K562 (cell line): Measurements from ENCODE around the gene OR10W1. TPM values are rescaled to one million over a fixed set of nuclear protein-coding genes. Genes with fewer than 3 reads are reported as not detected.

Experiments used
- ATAC-seq: fragments of 200-7000 bp; cut with Tn5 transposase; 3 replicates; pipeline ENCODE4 v1.9.1; 2020; ENCODE audit warnings: moderate library complexity
- BruUV-seq: library from RNA; stranded (reverse); fragments of 400-500 nt; replicated peaks from 2 replicates; lab custom pipeline; 2021; lab: Mats Ljungman, UMichigan
- CTCF ChIA-PET: fragments of 300-600 bp; formaldehyde crosslinking; extraction: SDS; loops from one replicate; lab custom pipeline; 2021; ENCODE audit warnings: low intra/inter-chr PET ratio; lab: Yijun Ruan, JAX
- POLR2A ChIA-PET: fragments of 300-600, 350-650 bp; sonication (Branson Sonifier 250); formaldehyde crosslinking; extraction: SDS; loops from one replicate; lab custom pipeline; 2021; ENCODE audit warnings: antibody characterized with exemption, inconsistent platforms; lab: Yijun Ruan, JAX
- DNase-seq, 4 experiments: peaks; one replicate each; pipeline versions ENCODE4 v3.0.0 to v3.0.0-alpha.2; 2011 to 2018; ENCODE audit warnings: low spot score in 3 of 4, mixed read lengths in 3 of 4; ENCODE audit errors: extremely low read depth in 1 of 4
- FAIRE-seq: peaks from 2 replicates; lab custom pipeline; 2011; peaks lifted over from hg19 to GRCh38; lab: Jason Lieb, UNC
- H2AFZ ChIP-seq: 2 replicates; pipeline ENCODE4 v1.6.0; 2011; ENCODE audit warnings: low read depth, low read length, control low read depth, inconsistent platforms
- H3K27ac ChIP-seq: fragments of 200-600 bp; 3 replicates; pipeline ENCODE4 v1.8.0; 2011; ENCODE audit warnings: low read depth, mild to moderate bottlenecking, control low read depth, inconsistent platforms, low read length, moderate library complexity, mixed read lengths; ENCODE audit errors: extremely low read depth
- H3K27me3 ChIP-seq, 2 experiments: fragments of 300-600 bp in 1 of 2; 2 replicates in 1 of 2; 3 replicates in 1 of 2; pipeline versions ENCODE4 v1.6.0 to v1.8.0; 2011; ENCODE audit warnings: inconsistent platforms in 2 of 2, low read length in 2 of 2, mild to moderate bottlenecking in 1 of 2, mixed read lengths in 1 of 2, moderate library complexity in 1 of 2; ENCODE audit not compliant: control insufficient read depth in 2 of 2, insufficient read depth in 2 of 2
- H3K36me3 ChIP-seq: fragments of 300-600 bp; 3 replicates; pipeline ENCODE4 v1.8.0; 2011; ENCODE audit warnings: mild to moderate bottlenecking, low read length, inconsistent platforms; ENCODE audit not compliant: control insufficient read depth, insufficient read depth
- H3K4me1 ChIP-seq, 2 experiments: fragments of 200-600 bp in 1 of 2; replicated peaks in 1 of 2; 2 replicates in 1 of 2; 3 replicates in 1 of 2; pipeline versions ENCODE4 v1.5.1 to v1.8.0; 2011; ENCODE audit warnings: inconsistent platforms in 2 of 2, low read length in 2 of 2, mild to moderate bottlenecking in 1 of 2, mixed read lengths in 1 of 2, moderate library complexity in 1 of 2; ENCODE audit not compliant: control insufficient read depth in 2 of 2, insufficient read depth in 2 of 2
- H3K4me2 ChIP-seq: 2 replicates; pipeline ENCODE4 v1.6.1; 2011; ENCODE audit warnings: low read length, control low read depth, inconsistent platforms, mixed read lengths; ENCODE audit not compliant: insufficient read depth
- H3K4me3 ChIP-seq: fragments of 200-600 bp; sonication (generic), shearing (Covaris generic); 2 replicates; pipeline ENCODE4 v1.5.1; 2016; ENCODE audit warnings: control low read depth, inconsistent platforms
- H3K79me2 ChIP-seq: fragments of 200-600 bp; 3 replicates; pipeline ENCODE4 v1.8.0; 2011; ENCODE audit warnings: low read length, inconsistent platforms; ENCODE audit not compliant: control insufficient read depth, insufficient read depth
- H3K9ac ChIP-seq, 2 experiments: 2 replicates each; pipeline versions ENCODE4 v1.6.0 to v1.6.1; 2011; ENCODE audit warnings: low read depth in 2 of 2, low read length in 2 of 2, control low read depth in 1 of 2, inconsistent platforms in 1 of 2, mild to moderate bottlenecking in 1 of 2, mixed read lengths in 1 of 2; ENCODE audit not compliant: insufficient read depth in 1 of 2
- H3K9me1 ChIP-seq: one replicate; pipeline ENCODE4 v1.6.0; 2011; ENCODE audit warnings: inconsistent platforms, mild to moderate bottlenecking, low read length, moderate library complexity; ENCODE audit not compliant: control insufficient read depth, insufficient read depth
- H3K9me3 ChIP-seq: replicated peaks from 2 replicates; pipeline ENCODE4 v1.5.1; 2011; ENCODE audit warnings: low read depth, low read length, inconsistent platforms; ENCODE audit not compliant: control insufficient read depth, insufficient read depth
- H4K20me1 ChIP-seq: replicated peaks from 2 replicates; pipeline ENCODE4 v1.6.1; 2011; ENCODE audit warnings: low read length, inconsistent platforms, mixed read lengths; ENCODE audit not compliant: control insufficient read depth, insufficient read depth
- CLOCK ChIP-seq: fragments of 250-450 bp; sonication (Bioruptor Pico); IDR thresholded peaks from 2 replicates; pipeline ENCODE4 v1.4.0; 2020; ENCODE audit warnings: mild to moderate bottlenecking, moderate library complexity, borderline replicate concordance
- HMG20A ChIP-seq: fragments of 450-650 bp; formaldehyde crosslinking; conservative IDR thresholded peaks from 2 replicates; pipeline ENCODE4 v1.4.0; 2020; ENCODE audit warnings: mild to moderate bottlenecking, mixed read lengths
- HOXB6 ChIP-seq: fragments of 250-450 bp; sonication (Bioruptor Pico); IDR thresholded peaks from 2 replicates; pipeline ENCODE4 v1.5.1; 2022; ENCODE audit warnings: mild to moderate bottlenecking, borderline replicate concordance
- MAX ChIP-seq: sonication (generic); formaldehyde crosslinking; IDR thresholded peaks from 2 replicates; pipeline ENCODE4 v1.9.0; 2022; ENCODE audit warnings: mild to moderate bottlenecking, missing genetic modification reagents
- NCOA6 ChIP-seq: fragments of 450-650 bp; IDR thresholded peaks from 2 replicates; pipeline ENCODE4 v1.6.1; 2017; ENCODE audit warnings: mild to moderate bottlenecking
- TARDBP ChIP-seq: fragments of 450-650 bp; IDR thresholded peaks from 2 replicates; pipeline ENCODE4 v1.6.1; 2016
- WGBS: fragments of 100-300 bp; shearing (Covaris generic); methylation state at CpG from one replicate; pipeline ENCODE4 v1.1.6; 2016; ENCODE audit warnings: low coverage, mixed read lengths; ENCODE audit not compliant: insufficient coverage; ENCODE audit errors: missing lambda C conversion rate; 5-methylcytosine and 5-hydroxymethylcytosine counted together
- in situ Hi-C: fragments of 300-500 bp; cut with MboI; formaldehyde crosslinking; loops from 4 replicates; pipeline ENCODE4 v1.15.0; 2018; ENCODE audit warnings: inconsistent platforms, mixed read lengths
- intact Hi-C: fragments of 100-400 bp; cut with micrococcal nuclease; formaldehyde crosslinking; loops from 2 replicates; pipeline ENCODE4 v1.14.2; 2022
- polyA plus RNA-seq, 8 experiments: library from polyadenylated mRNA; depleted of rRNA in 4 of 8; stranded (reverse) in 5 of 8; unstranded in 3 of 8; fragments of >200 nt; fragmentation: Nextera tagmentation in 2 of 8; fragmentation: Illumina TruSeq in 1 of 8; extraction: Ambion mirVana in 2 of 8; extraction: Trizol in 1 of 8; gene quantifications; 2 replicates each; pipeline versions ENCODE4 v1.2.1 to v1.2.3, GENCODE V29; 2011 to 2014; ENCODE audit warnings: inconsistent platforms in 1 of 8, missing spikeins in 1 of 8
- total RNA-seq, 7 experiments: library from RNA; depleted of rRNA in 6 of 7; stranded (reverse); fragments of >200 nt in 6 of 7; fragmentation: Illumina TruSeq in 2 of 7; extraction: Trizol in 2 of 7; gene quantifications; 2 replicates each; pipeline versions ENCODE4 v1.2.1 to v1.2.3, GENCODE V29; 2011 to 2021; ENCODE audit warnings: low replicate concordance in 1 of 7

The OR10W1 gene
- total and polyA plus RNA-seq, 9 of the 15 experiments (the other 6 are each of a cell fraction or from before 2014, with no cell fraction given): not detected

- H3K79me2 ChIP-seq: no peaks in the 10 kb centered on the region
- in situ Hi-C loops (no loop called here), intact Hi-C loops (no loop called here)
- no peak overlapping the region for H3K9ac ChIP-seq
- CTCF ChIA-PET: no interaction called here
- H2AFZ ChIP-seq: no peak overlapping the region
- DNase-seq: no peak
- no peak overlapping the region for H3K4me3 ChIP-seq
- POLR2A ChIA-PET: no interaction called here
- H3K9me3 ChIP-seq: no peaks in the 10 kb centered on the region
- no peaks in the 10 kb centered on the region for H3K36me3 ChIP-seq
- H3K4me2 ChIP-seq: no peak overlapping the region
- H3K27ac ChIP-seq: no peak overlapping the region
- H3K9me1 ChIP-seq: no peaks in the 10 kb centered on the region
- WGBS: under 1% methylated on average over 7 of the region's 7 CpGs
- H3K27me3 ChIP-seq: peaks cover 0 to under 1% of the 10 kb centered on the region in 2 experiments; a peak in 2 of 5 replicates
- BruUV-seq: no TSS peak
- TF ChIP-seq CLOCK (CRISPR knock-in tag) (no peak), HOXB6 (CRISPR knock-in tag) (no peak), HMG20A (no peak), NCOA6 (no peak), TARDBP (no peak), MAX (no peak)
- ATAC-seq: no peak
- no peak for FAIRE-seq
- no peaks in the 10 kb centered on the region for H4K20me1 ChIP-seq
- H3K4me1 ChIP-seq: no peaks in the 10 kb centered on the region
Observed at GRCh38 chr11:58222721-58223120, 45.3 kb downstream of the OR10W1 start.

Other genes starting within 250 kb of the OR10W1 start
Only the 7 nearest of the 12 such genes appear.
- not detected in 2 replicates for gene OR9I1, start 142.7 kb downstream of the OR10W1 start, total RNA-seq (2014; rRNA removed)
- gene OR9I1, start 142.7 kb downstream of the OR10W1 start, total RNA-seq (2014; rRNA removed; fragmentation: Illumina TruSeq; extraction: Trizol): not detected in 2 replicates
- not detected in 2 replicates for gene OR9I1, start 142.7 kb downstream of the OR10W1 start, total RNA-seq (2015; rRNA removed; fragmentation: Illumina TruSeq; extraction: Trizol)
- not detected in 2 replicates for gene OR9I1, start 142.7 kb downstream of the OR10W1 start, total RNA-seq (2021)
- gene OR9I1, start 142.7 kb downstream of the OR10W1 start, polyA plus RNA-seq (2011; rRNA removed): not detected in 2 replicates
- not detected in 2 replicates for gene OR9I1, start 142.7 kb downstream of the OR10W1 start, polyA plus RNA-seq (2014; fragmentation: Illumina TruSeq; extraction: Trizol)
- not detected for gene OR9I1, start 142.7 kb downstream of the OR10W1 start, polyA plus RNA-seq (2014; fragmentation: Nextera tagmentation; extraction: Ambion mirVana)
- not detected in 2 replicates for gene OR9I1, start 142.7 kb downstream of the OR10W1 start, polyA plus RNA-seq (2014; rRNA removed)
- not detected in 2 replicates for gene OR9Q2, start 79.2 kb downstream of the OR10W1 start, total RNA-seq (2014; rRNA removed)
- gene OR9Q2, start 79.2 kb downstream of the OR10W1 start, total RNA-seq (2014; rRNA removed; fragmentation: Illumina TruSeq; extraction: Trizol): not detected in 2 replicates
- gene OR9Q2, start 79.2 kb downstream of the OR10W1 start, total RNA-seq (2015; rRNA removed; fragmentation: Illumina TruSeq; extraction: Trizol): not detected in 2 replicates
- not detected in 2 replicates for gene OR9Q2, start 79.2 kb downstream of the OR10W1 start, total RNA-seq (2021)
- not detected in 2 replicates for gene OR9Q2, start 79.2 kb downstream of the OR10W1 start, polyA plus RNA-seq (2011; rRNA removed)
- not detected in 2 replicates for gene OR9Q2, start 79.2 kb downstream of the OR10W1 start, polyA plus RNA-seq (2014; fragmentation: Illumina TruSeq; extraction: Trizol)
- not detected for gene OR9Q2, start 79.2 kb downstream of the OR10W1 start, polyA plus RNA-seq (2014; fragmentation: Nextera tagmentation; extraction: Ambion mirVana)
- not detected in 2 replicates for gene OR9Q2, start 79.2 kb downstream of the OR10W1 start, polyA plus RNA-seq (2014; rRNA removed)
- gene OR1S2, start 64.1 kb downstream of the OR10W1 start, total RNA-seq (2014; rRNA removed): not detected in 2 replicates
- not detected in 2 replicates for gene OR1S2, start 64.1 kb downstream of the OR10W1 start, total RNA-seq (2014; rRNA removed; fragmentation: Illumina TruSeq; extraction: Trizol)
- gene OR1S2, start 64.1 kb downstream of the OR10W1 start, total RNA-seq (2015; rRNA removed; fragmentation: Illumina TruSeq; extraction: Trizol): not detected in 2 replicates
- gene OR1S2, start 64.1 kb downstream of the OR10W1 start, total RNA-seq (2021): not detected in 2 replicates
- gene OR1S2, start 64.1 kb downstream of the OR10W1 start, polyA plus RNA-seq (2011; rRNA removed): not detected in 2 replicates
- not detected in 2 replicates for gene OR1S2, start 64.1 kb downstream of the OR10W1 start, polyA plus RNA-seq (2014; fragmentation: Illumina TruSeq; extraction: Trizol)
- not detected for gene OR1S2, start 64.1 kb downstream of the OR10W1 start, polyA plus RNA-seq (2014; fragmentation: Nextera tagmentation; extraction: Ambion mirVana)
- gene OR1S2, start 64.1 kb downstream of the OR10W1 start, polyA plus RNA-seq (2014; rRNA removed): not detected in 2 replicates
- not detected in 2 replicates for gene OR1S1, start 55.5 kb downstream of the OR10W1 start, total RNA-seq (2014; rRNA removed)
- not detected in 2 replicates for gene OR1S1, start 55.5 kb downstream of the OR10W1 start, total RNA-seq (2014; rRNA removed; fragmentation: Illumina TruSeq; extraction: Trizol)
- gene OR1S1, start 55.5 kb downstream of the OR10W1 start, total RNA-seq (2015; rRNA removed; fragmentation: Illumina TruSeq; extraction: Trizol): not detected in 2 replicates
- not detected in 2 replicates for gene OR1S1, start 55.5 kb downstream of the OR10W1 start, total RNA-seq (2021)
- gene OR1S1, start 55.5 kb downstream of the OR10W1 start, polyA plus RNA-seq (2011; rRNA removed): not detected in 2 replicates
- gene OR1S1, start 55.5 kb downstream of the OR10W1 start, polyA plus RNA-seq (2014; fragmentation: Illumina TruSeq; extraction: Trizol): not detected in 2 replicates
- not detected for gene OR1S1, start 55.5 kb downstream of the OR10W1 start, polyA plus RNA-seq (2014; fragmentation: Nextera tagmentation; extraction: Ambion mirVana)
- gene OR1S1, start 55.5 kb downstream of the OR10W1 start, polyA plus RNA-seq (2014; rRNA removed): not detected in 2 replicates
- not detected in 2 replicates for gene OR10Q1, start 39.3 kb downstream of the OR10W1 start, total RNA-seq (2014; rRNA removed)
- not detected in 2 replicates for gene OR10Q1, start 39.3 kb downstream of the OR10W1 start, total RNA-seq (2014; rRNA removed; fragmentation: Illumina TruSeq; extraction: Trizol)
- not detected in 2 replicates for gene OR10Q1, start 39.3 kb downstream of the OR10W1 start, total RNA-seq (2015; rRNA removed; fragmentation: Illumina TruSeq; extraction: Trizol)
- gene OR10Q1, start 39.3 kb downstream of the OR10W1 start, total RNA-seq (2021): not detected in 2 replicates
- gene OR10Q1, start 39.3 kb downstream of the OR10W1 start, polyA plus RNA-seq (2011; rRNA removed): not detected in 2 replicates
- not detected in 2 replicates for gene OR10Q1, start 39.3 kb downstream of the OR10W1 start, polyA plus RNA-seq (2014; fragmentation: Illumina TruSeq; extraction: Trizol)
- not detected for gene OR10Q1, start 39.3 kb downstream of the OR10W1 start, polyA plus RNA-seq (2014; fragmentation: Nextera tagmentation; extraction: Ambion mirVana)
- not detected in 2 replicates for gene OR10Q1, start 39.3 kb downstream of the OR10W1 start, polyA plus RNA-seq (2014; rRNA removed)
- gene OR5B17, start 90.8 kb upstream of the OR10W1 start, total RNA-seq (2014; rRNA removed): not detected in 2 replicates
- not detected in 2 replicates for gene OR5B17, start 90.8 kb upstream of the OR10W1 start, total RNA-seq (2014; rRNA removed; fragmentation: Illumina TruSeq; extraction: Trizol)
- not detected in 2 replicates for gene OR5B17, start 90.8 kb upstream of the OR10W1 start, total RNA-seq (2015; rRNA removed; fragmentation: Illumina TruSeq; extraction: Trizol)
- gene OR5B17, start 90.8 kb upstream of the OR10W1 start, total RNA-seq (2021): not detected in 2 replicates
- gene OR5B17, start 90.8 kb upstream of the OR10W1 start, polyA plus RNA-seq (2011; rRNA removed): not detected in 2 replicates
- gene OR5B17, start 90.8 kb upstream of the OR10W1 start, polyA plus RNA-seq (2014; fragmentation: Illumina TruSeq; extraction: Trizol): not detected in 2 replicates
- not detected for gene OR5B17, start 90.8 kb upstream of the OR10W1 start, polyA plus RNA-seq (2014; fragmentation: Nextera tagmentation; extraction: Ambion mirVana)
- not detected in 2 replicates for gene OR5B17, start 90.8 kb upstream of the OR10W1 start, polyA plus RNA-seq (2014; rRNA removed)
- not detected in 2 replicates for gene OR5B3, start 138.6 kb upstream of the OR10W1 start, total RNA-seq (2014; rRNA removed)
- gene OR5B3, start 138.6 kb upstream of the OR10W1 start, total RNA-seq (2014; rRNA removed; fragmentation: Illumina TruSeq; extraction: Trizol): not detected in 2 replicates
- not detected in 2 replicates for gene OR5B3, start 138.6 kb upstream of the OR10W1 start, total RNA-seq (2015; rRNA removed; fragmentation: Illumina TruSeq; extraction: Trizol)
- gene OR5B3, start 138.6 kb upstream of the OR10W1 start, total RNA-seq (2021): not detected in 2 replicates
- gene OR5B3, start 138.6 kb upstream of the OR10W1 start, polyA plus RNA-seq (2011; rRNA removed): not detected in 2 replicates
- gene OR5B3, start 138.6 kb upstream of the OR10W1 start, polyA plus RNA-seq (2014; fragmentation: Illumina TruSeq; extraction: Trizol): not detected in 2 replicates
- gene OR5B3, start 138.6 kb upstream of the OR10W1 start, polyA plus RNA-seq (2014; fragmentation: Nextera tagmentation; extraction: Ambion mirVana): not detected
- not detected in 2 replicates for gene OR5B3, start 138.6 kb upstream of the OR10W1 start, polyA plus RNA-seq (2014; rRNA removed)